HEK293T (cell line): ENCODE results near the gene RAB10.
A peak's percentile ranks its signal among the peaks of the same experiment; 100 is the strongest.

Source experiments
- CTCF ChIA-PET: fragments of 350-600 bp; formaldehyde crosslinking; extraction: SDS; loops from one replicate; lab custom pipeline; 2021; ENCODE audit warnings: antibody characterized with exemption, inconsistent platforms; lab: Yijun Ruan, JAX
- POLR2A ChIA-PET: fragments of 350-600 bp; formaldehyde crosslinking; extraction: SDS; loops from one replicate; lab custom pipeline; 2020; ENCODE audit warnings: antibody characterized with exemption, inconsistent platforms; lab: Yijun Ruan, JAX
- DNase-seq: peaks from one replicate; pipeline ENCODE4 v3.0.0; 2012; ENCODE audit warnings: mixed read lengths; ENCODE audit errors: extremely low spot score
- ARNT ChIP-seq: fragments of 450-650 bp; IDR thresholded peaks from 2 replicates; pipeline ENCODE4 v1.6.1; 2017; ENCODE audit warnings: mild to moderate bottlenecking
- BHLHE40 ChIP-seq: fragments of 450-650 bp; IDR thresholded peaks from 2 replicates; pipeline ENCODE4 v1.6.1; 2016; ENCODE audit warnings: mild to moderate bottlenecking, moderate library complexity, borderline replicate concordance
- CTBP1 ChIP-seq: fragments of 450-650 bp; IDR thresholded peaks from 2 replicates; pipeline ENCODE4 v1.6.1; 2016; ENCODE audit warnings: borderline replicate concordance
- ELF4 ChIP-seq: fragments of 450-650 bp; IDR thresholded peaks from 2 replicates; pipeline ENCODE4 v1.6.1; 2017; ENCODE audit warnings: antibody characterized with exemption
- FOXA1 ChIP-seq: fragments of 450-650 bp; IDR thresholded peaks from 2 replicates; pipeline ENCODE4 v1.6.1; 2016; ENCODE audit warnings: mild to moderate bottlenecking
- FOXK2 ChIP-seq: fragments of 450-650 bp; IDR thresholded peaks from 2 replicates; pipeline ENCODE4 v1.6.1; 2016; ENCODE audit warnings: mild to moderate bottlenecking
- FOXM1 ChIP-seq: fragments of 450-650 bp; IDR thresholded peaks from 2 replicates; pipeline ENCODE4 v1.6.1; 2017; ENCODE audit warnings: mild to moderate bottlenecking, borderline replicate concordance
- HDGF ChIP-seq: fragments of 450-650 bp; IDR thresholded peaks from 2 replicates; pipeline ENCODE4 v1.6.1; 2017; ENCODE audit warnings: antibody characterized with exemption, borderline replicate concordance
- L3MBTL2 ChIP-seq: fragments of 450-650 bp; conservative IDR thresholded peaks from 2 replicates; pipeline ENCODE4 v1.6.1; 2016; ENCODE audit warnings: mild to moderate bottlenecking
- LEF1 ChIP-seq: fragments of 450-650 bp; IDR thresholded peaks from 2 replicates; pipeline ENCODE4 v1.6.1; 2017; ENCODE audit warnings: mild to moderate bottlenecking, borderline replicate concordance
- NFRKB ChIP-seq: fragments of 450-650 bp; IDR thresholded peaks from 2 replicates; pipeline ENCODE4 v1.6.1; 2016; ENCODE audit warnings: mild to moderate bottlenecking, moderate library complexity
- PKNOX1 ChIP-seq: fragments of 450-650 bp; IDR thresholded peaks from 2 replicates; pipeline ENCODE4 v1.6.1; 2016
- SP1 ChIP-seq: fragments of 450-650 bp; IDR thresholded peaks from 2 replicates; pipeline ENCODE4 v1.6.1; 2017
- SUZ12 ChIP-seq: fragments of 450-650 bp; IDR thresholded peaks from 2 replicates; pipeline ENCODE4 v1.6.1; 2016; ENCODE audit warnings: mild to moderate bottlenecking
- TARDBP ChIP-seq: fragments of 450-650 bp; IDR thresholded peaks from 2 replicates; pipeline ENCODE4 v1.6.1; 2016
- ZNF384 ChIP-seq: fragments of 450-650 bp; IDR thresholded peaks from 2 replicates; pipeline ENCODE4 v1.6.1; 2016

Gene RAB10

GRCh38 chr2:26170795-26171194 is 136.9 kb downstream of the RAB10 start:
- TF ChIP-seq FOXK2: no peak
- TF ChIP-seq HDGF: no peak
- TF ChIP-seq ELF4: no peak
- no peak for TF ChIP-seq TARDBP
- TF ChIP-seq FOXM1: no peak
- no peak for TF ChIP-seq LEF1
- TF ChIP-seq CTBP1: no peak
- TF ChIP-seq BHLHE40: no peak
- no peak for TF ChIP-seq ARNT
- no peak for TF ChIP-seq FOXA1
- no peak for TF ChIP-seq NFRKB
- no peak for TF ChIP-seq SP1
- TF ChIP-seq ZNF384: no peak
- no peak for TF ChIP-seq SUZ12
- TF ChIP-seq L3MBTL2: no peak
- TF ChIP-seq PKNOX1: no peak
- DNase-seq: no peak
- POLR2A ChIA-PET: no interaction called here
- CTCF ChIA-PET: no interaction called here

DNA sequence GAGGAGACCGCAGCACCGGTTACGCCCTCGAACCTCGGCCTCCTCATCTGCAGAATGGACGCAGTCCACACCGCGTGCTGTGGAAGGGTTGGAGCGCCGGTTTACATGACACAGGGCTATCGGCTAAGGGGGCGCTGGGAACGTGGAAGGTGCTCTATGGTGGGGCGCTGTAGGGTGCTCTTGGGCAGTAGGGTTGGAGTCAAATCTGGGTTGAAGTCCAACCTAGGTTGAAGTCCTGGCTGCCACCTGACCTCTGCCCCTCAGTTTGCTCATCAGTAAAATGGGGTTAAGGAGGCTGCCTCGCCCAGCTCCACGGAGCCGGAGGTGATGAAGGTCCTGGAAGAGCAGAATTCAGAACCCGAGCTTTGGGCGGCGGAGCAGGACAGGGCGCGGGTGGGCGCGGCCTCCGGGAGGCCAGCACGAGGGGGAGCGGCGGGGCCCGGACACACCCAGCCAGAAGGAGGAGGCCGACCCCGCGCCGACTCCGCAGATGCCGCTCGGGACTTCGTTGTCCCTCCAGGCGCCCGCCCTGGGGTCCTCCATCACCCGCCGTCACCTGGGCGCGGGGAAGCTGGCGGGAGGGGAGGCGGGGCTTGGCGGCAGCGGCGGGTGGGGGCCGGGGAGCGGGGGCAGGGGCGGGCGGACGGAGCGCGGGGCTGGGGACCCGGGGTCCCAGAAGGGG is 138.4 kb downstream of the RAB10 start:
- TF ChIP-seq CTBP1 (no peak), PKNOX1 (no peak), FOXA1 (no peak), ZNF384 (no peak), SP1 (no peak), TARDBP (no peak), BHLHE40 (no peak), ELF4 (no peak), FOXM1 (no peak), ARNT (no peak), FOXK2 (no peak), L3MBTL2 (no peak), HDGF (no peak)
- DNase-seq: peak; percentile 51
- CTCF ChIA-PET: no interaction called here
- POLR2A ChIA-PET: no interaction called here

DNA sequence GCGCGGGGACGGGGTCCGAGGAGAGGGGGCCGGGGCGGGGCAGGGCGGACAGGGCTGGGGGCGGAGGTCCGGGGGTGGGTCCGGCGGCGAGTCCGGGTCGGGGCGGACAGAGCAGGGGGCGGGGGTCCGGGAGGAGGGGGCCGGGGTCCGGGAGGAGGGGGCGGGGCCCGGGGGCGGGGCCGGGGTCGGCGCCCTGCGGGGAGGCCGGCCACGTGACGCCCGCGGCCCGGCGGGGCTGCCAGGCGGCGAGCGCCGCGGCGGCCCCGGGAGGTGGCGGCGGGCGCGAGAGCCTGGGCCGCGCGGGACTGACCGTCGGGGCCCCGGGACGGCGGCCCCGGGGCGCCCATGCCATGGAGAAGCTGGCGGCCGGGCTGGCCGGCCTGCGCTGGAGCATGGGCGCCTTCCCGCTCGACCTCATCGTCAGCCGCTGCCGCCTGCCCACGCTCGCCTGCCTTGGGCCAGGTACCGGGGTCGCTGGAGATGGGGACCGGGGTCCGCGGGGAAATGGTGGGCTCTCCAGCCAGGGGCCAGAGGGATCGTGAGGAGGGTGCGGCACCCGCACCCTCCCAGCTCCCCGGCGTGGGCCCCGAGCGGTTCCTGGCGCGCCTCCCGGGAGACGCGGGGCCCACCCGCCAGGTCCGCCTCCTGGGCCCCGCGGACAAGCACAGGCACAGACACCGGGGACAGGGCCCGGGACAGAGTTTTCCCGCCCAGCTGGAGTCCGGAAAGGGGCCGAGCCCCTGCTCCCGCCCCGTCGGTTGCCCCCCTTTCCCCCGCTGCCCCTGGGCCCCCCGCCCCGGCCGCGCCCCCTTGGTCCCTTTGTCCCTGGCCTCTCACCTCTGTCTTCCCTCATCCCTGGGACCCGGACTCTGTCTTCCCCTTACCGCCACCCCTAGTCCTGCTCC is 139.2 kb downstream of the RAB10 start, which contains the start of gene GAREM2:
Gene GAREM2, plus strand, starts transcription at position 218 of the 905 bp plus-strand sequence. Its CDS starts 133 bp downstream, at position 351.
- peak; percentile 76 for DNase-seq
- ChIA-PET CTCF (no interaction called here), POLR2A (no interaction called here)
- no peak for TF ChIP-seq FOXA1
- TF ChIP-seq ZNF384: no peak
- no peak for TF ChIP-seq HDGF
- TF ChIP-seq SP1: no peak
- TF ChIP-seq BHLHE40: no peak
- TF ChIP-seq CTBP1: no peak
- no peak for TF ChIP-seq ELF4
- TF ChIP-seq PKNOX1: no peak

DNA sequence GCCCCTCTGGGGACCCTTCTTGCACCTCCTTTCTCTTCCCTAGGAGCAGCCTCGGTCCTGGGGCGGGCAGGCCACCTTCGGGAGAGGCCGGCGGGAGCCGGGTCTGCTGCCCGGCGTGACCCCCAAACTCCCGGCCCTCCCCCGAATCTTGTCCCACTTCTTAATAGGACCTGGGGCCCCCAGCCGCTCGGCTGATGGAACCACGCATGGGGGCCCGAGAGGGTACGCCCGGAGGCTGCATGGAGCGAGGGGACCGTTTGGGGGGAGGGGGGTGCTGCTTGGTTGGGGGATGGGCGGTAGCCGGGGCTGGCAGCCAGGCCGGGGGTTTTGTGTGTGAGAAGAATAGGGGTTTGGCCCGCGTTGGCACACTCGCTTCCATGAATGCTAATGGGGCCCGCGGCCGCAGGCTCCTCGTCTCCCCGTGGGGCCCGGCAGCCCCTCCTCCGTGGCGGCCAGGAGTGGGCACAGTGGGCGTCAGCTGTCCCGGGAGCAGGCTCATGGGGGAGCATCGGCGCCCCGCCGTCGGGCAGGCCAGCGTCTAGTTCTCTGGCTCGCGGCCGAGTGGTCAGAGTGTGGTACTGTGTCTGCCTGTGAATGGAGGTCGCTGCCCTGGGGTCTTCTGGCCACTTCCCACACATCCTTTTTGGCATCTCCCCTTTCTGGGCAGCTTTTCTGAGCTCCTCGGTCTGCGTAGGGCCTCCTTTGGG is 140.0 kb downstream of the RAB10 start:
- POLR2A ChIA-PET: no interaction called here
- no peak for DNase-seq

DNA sequence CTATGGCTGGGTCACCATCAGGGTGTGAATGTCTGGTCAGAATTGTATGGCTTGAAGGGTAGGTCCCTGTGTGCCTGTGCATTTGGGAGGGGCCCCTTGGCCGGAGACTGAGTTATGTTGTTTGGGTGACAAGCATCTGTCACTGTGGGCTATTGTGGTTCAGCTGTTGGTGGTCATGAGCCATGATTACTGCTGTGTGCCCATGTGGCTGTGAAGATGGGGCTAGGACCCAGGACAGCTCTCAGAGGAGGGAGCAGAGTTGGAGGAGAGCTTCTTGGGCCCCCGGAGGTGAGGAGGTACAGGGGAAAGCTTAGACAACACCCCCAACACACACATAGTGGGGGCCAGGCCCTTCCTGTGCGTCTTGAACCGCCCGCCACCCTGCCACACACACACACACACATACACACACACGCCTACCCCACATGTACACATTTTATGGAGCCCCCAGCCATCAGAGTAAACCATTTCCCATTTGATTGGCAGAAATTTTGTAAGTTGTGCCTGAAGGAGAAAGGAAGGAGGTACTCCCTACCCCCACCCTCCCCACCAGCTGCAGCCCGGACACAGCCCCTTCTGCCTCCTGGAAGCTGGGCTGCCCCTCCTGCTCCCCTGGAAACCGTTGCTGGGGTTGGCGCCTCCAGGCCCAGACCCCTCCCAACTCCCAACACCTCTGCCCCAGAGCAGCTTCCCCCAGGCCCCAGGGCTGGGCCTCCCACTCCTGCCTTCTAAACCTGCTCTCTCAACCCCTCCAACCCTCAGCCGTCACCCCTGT is 141.0 kb downstream of the RAB10 start:
- DNase-seq: no peak
- POLR2A ChIA-PET: interaction anchor here (1.2 kb wide), 1 partner anchor 296 kb away, joined by 4 read pairs; no protein-coding TSS in a partner anchor
- TF ChIP-seq ARNT (no peak), FOXM1 (no peak), ZNF384 (no peak), L3MBTL2 (no peak), NFRKB (no peak), LEF1 (no peak), FOXK2 (no peak), FOXA1 (no peak)
- CTCF ChIA-PET: interaction anchor here (0.7 kb wide), 1 partner anchor 460 kb away, joined by 3 read pairs; no protein-coding TSS in a partner anchor

More for the DNA sequence above, 140.0 kb downstream of the RAB10 start:
- CTCF ChIA-PET: no interaction called here
- TF ChIP-seq ZNF384 (no peak), FOXK2 (no peak), ARNT (no peak), LEF1 (no peak), TARDBP (no peak)
